NCI-H69 (cell line): ENCODE results near the gene DCN.
A peak's percentile ranks its signal among the peaks of the same experiment; 100 is the strongest.

Experiments used
- DNase-seq: peaks from one replicate; lab custom pipeline; 2025; lab: John Stamatoyannopoulos, UW

DCN gene

GRCh38 chr12:91186156-91186555, 3.5 kb upstream of the DCN start:
- no peak for DNase-seq

GRCh38 chr12:91185421-91185820, 2.8 kb upstream of the DCN start:
- no peak for DNase-seq

GRCh38 chr12:91183551-91183950, 934 bp upstream of the DCN start:
- peak; percentile 22 for DNase-seq

- no peak for DNase-seq
These were observed 1.8 kb downstream of the DCN start for GRCh38 chr12:91180582-91181395.

GRCh38 chr12:91179966-91180561, 2.6 kb downstream of the DCN start:
- no peak for DNase-seq

GRCh38 chr12:91179315-91179714, 3.3 kb downstream of the DCN start:
- DNase-seq, result no peak

- no peak for DNase-seq
These were observed 3.8 kb downstream of the DCN start for GRCh38 chr12:91178781-91179180.

GRCh38 chr12:91178139-91178561, 4.5 kb downstream of the DCN start:
- peak; percentile 47 for DNase-seq

GRCh38 chr12:91177381-91177780, 5.2 kb downstream of the DCN start:
- DNase-seq, result no peak

- DNase-seq, result no peak
These were observed 5.7 kb downstream of the DCN start for GRCh38 chr12:91176915-91177314.

- DNase-seq, result no peak
These were observed 6.3 kb downstream of the DCN start for GRCh38 chr12:91176358-91176757.

- no peak for DNase-seq
These were observed 9.5 kb downstream of the DCN start for GRCh38 chr12:91173124-91173523.

GRCh38 chr12:91172096-91172495, 10.5 kb downstream of the DCN start:
- peak; percentile 11 for DNase-seq

GRCh38 chr12:91171476-91171875, 11.1 kb downstream of the DCN start:
- DNase-seq, result peak; percentile 5

GRCh38 chr12:91163116-91163515, 19.5 kb downstream of the DCN start:
- DNase-seq, result no peak

- no peak for DNase-seq
These were observed 21.6 kb downstream of the DCN start for GRCh38 chr12:91161009-91161408.

- peak; percentile 18 for DNase-seq
These were observed 26.6 kb downstream of the DCN start for GRCh38 chr12:91155990-91156389.

- DNase-seq, result no peak
These were observed 28.5 kb downstream of the DCN start for GRCh38 chr12:91154131-91154530.

GRCh38 chr12:91144053-91144452, 38.6 kb downstream of the DCN start:
- no peak for DNase-seq

- no peak for DNase-seq
These were observed 39.4 kb downstream of the DCN start for GRCh38 chr12:91143206-91143605.

- no peak for DNase-seq
These were observed 40.4 kb downstream of the DCN start for GRCh38 chr12:91142221-91142631.

- peak; percentile 31 for DNase-seq
These were observed 42.3 kb downstream of the DCN start for GRCh38 chr12:91140026-91140931.

GRCh38 chr12:91139286-91139685, 43.3 kb downstream of the DCN start:
- DNase-seq, result no peak
